HL-60 (cell line): Measurements from ENCODE around the gene LAMC3.

Experiments used
- DNase-seq, 2 experiments: peaks; one replicate each; pipeline ENCODE4 v3.0.0-alpha.2; 2010 to 2020; ENCODE audit warnings: low read depth in 1 of 2, low spot score in 1 of 2
- H3K27ac ChIP-seq: fragments of 250-450 bp; sonication (Bioruptor Pico); replicated peaks from 2 replicates; pipeline ENCODE4 v1.5.1; 2020; ENCODE audit warnings: mild to moderate bottlenecking, moderate library complexity
- H3K27me3 ChIP-seq: fragments of 250-450 bp; sonication (Bioruptor Pico); 2 replicates; pipeline ENCODE4 v1.5.1; 2021; ENCODE audit warnings: mild to moderate bottlenecking, moderate library complexity; ENCODE audit not compliant: insufficient read depth, poor library complexity, severe bottlenecking
- H3K4me3 ChIP-seq: replicated peaks from 2 replicates; pipeline ENCODE4 v1.5.1; 2011; ENCODE audit warnings: mild to moderate bottlenecking, control low read depth, low read length; ENCODE audit not compliant: insufficient read depth
- GABPA ChIP-seq: IDR thresholded peaks from 2 replicates; pipeline ENCODE4 v1.6.1; 2012; ENCODE audit warnings: low read depth
- POLR2AphosphoS5 ChIP-seq: IDR thresholded peaks from 2 replicates; pipeline ENCODE4 v1.6.1; 2012; ENCODE audit warnings: low read depth
- SPI1 ChIP-seq: IDR thresholded peaks from 2 replicates; pipeline ENCODE4 v1.6.1; 2012; ENCODE audit warnings: low read depth, mild to moderate bottlenecking, borderline replicate concordance
- TF ChIP-seq, protein P1 (sequence below): IDR thresholded peaks from one replicate; pipeline ENCODE4 v1.5.1; 2011; ENCODE audit warnings: low read length, control low read depth, inconsistent platforms; ENCODE audit not compliant: insufficient read depth
- TF ChIP-seq, protein P2 (sequence below): IDR thresholded peaks from 2 replicates; pipeline ENCODE4 v1.6.1; 2012; ENCODE audit warnings: low read depth; ENCODE audit not compliant: insufficient replicate concordance

The LAMC3 gene

DNA sequence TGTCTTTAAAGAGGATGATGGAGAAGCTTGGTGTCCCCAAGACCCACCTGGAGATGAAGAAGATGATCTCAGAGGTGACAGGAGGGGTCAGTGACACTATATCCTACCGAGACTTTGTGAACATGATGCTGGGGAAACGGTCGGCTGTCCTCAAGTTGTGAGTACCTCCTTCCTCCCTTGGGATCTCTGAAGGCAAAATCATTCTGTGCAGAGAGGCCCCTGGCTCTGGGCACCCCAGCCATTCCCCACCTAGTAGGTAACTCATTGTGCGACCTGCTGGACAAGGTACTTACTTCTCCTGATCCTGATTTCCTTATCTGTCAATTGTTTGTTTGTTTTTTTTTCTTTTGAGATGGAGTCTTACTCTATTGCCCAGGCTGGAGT lies 108.8 kb downstream of the LAMC3 start:
- no peak for TF ChIP-seq POLR2AphosphoS5
- TF ChIP-seq SPI1 = no peak
- no peak for TF ChIP-seq GABPA
- TF ChIP-seq, protein P1, sequence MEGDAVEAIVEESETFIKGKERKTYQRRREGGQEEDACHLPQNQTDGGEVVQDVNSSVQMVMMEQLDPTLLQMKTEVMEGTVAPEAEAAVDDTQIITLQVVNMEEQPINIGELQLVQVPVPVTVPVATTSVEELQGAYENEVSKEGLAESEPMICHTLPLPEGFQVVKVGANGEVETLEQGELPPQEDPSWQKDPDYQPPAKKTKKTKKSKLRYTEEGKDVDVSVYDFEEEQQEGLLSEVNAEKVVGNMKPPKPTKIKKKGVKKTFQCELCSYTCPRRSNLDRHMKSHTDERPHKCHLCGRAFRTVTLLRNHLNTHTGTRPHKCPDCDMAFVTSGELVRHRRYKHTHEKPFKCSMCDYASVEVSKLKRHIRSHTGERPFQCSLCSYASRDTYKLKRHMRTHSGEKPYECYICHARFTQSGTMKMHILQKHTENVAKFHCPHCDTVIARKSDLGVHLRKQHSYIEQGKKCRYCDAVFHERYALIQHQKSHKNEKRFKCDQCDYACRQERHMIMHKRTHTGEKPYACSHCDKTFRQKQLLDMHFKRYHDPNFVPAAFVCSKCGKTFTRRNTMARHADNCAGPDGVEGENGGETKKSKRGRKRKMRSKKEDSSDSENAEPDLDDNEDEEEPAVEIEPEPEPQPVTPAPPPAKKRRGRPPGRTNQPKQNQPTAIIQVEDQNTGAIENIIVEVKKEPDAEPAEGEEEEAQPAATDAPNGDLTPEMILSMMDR = no peak
- TF ChIP-seq, protein P2, sequence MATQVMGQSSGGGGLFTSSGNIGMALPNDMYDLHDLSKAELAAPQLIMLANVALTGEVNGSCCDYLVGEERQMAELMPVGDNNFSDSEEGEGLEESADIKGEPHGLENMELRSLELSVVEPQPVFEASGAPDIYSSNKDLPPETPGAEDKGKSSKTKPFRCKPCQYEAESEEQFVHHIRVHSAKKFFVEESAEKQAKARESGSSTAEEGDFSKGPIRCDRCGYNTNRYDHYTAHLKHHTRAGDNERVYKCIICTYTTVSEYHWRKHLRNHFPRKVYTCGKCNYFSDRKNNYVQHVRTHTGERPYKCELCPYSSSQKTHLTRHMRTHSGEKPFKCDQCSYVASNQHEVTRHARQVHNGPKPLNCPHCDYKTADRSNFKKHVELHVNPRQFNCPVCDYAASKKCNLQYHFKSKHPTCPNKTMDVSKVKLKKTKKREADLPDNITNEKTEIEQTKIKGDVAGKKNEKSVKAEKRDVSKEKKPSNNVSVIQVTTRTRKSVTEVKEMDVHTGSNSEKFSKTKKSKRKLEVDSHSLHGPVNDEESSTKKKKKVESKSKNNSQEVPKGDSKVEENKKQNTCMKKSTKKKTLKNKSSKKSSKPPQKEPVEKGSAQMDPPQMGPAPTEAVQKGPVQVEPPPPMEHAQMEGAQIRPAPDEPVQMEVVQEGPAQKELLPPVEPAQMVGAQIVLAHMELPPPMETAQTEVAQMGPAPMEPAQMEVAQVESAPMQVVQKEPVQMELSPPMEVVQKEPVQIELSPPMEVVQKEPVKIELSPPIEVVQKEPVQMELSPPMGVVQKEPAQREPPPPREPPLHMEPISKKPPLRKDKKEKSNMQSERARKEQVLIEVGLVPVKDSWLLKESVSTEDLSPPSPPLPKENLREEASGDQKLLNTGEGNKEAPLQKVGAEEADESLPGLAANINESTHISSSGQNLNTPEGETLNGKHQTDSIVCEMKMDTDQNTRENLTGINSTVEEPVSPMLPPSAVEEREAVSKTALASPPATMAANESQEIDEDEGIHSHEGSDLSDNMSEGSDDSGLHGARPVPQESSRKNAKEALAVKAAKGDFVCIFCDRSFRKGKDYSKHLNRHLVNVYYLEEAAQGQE = no peak
- no peak overlapping the region for H3K4me3 ChIP-seq
- DNase-seq = no peak
- peaks cover 8% of the 10 kb centered on the region for H3K27me3 ChIP-seq
- H3K27ac ChIP-seq = no peak overlapping the region

DNA sequence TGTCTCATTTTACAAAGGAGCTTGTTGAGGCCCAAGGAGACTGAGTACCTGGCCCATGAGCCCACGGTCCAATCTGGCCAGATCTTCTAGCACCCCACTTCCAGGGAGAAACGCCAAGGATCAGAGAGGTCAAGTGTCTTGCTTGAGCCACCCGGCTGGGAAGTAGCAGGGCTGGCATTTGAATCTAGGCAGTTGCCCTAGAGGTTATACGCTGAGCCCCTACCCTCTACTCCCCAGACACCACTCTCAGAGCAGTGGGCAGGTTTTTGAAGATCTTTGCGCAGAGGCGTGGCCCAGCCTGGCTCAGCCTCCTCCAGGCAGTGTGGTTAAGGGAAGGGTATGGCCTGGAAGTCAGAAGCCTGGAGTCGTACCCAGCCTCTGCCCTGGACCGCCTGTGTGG lies 110.6 kb downstream of the LAMC3 start:
- no peak for DNase-seq
- no peak overlapping the region for H3K27ac ChIP-seq
- TF ChIP-seq, protein P1 = no peak
- no peak for TF ChIP-seq GABPA
- TF ChIP-seq, protein P2 = no peak
- no peak for TF ChIP-seq POLR2AphosphoS5
- TF ChIP-seq SPI1 = no peak

DNA sequence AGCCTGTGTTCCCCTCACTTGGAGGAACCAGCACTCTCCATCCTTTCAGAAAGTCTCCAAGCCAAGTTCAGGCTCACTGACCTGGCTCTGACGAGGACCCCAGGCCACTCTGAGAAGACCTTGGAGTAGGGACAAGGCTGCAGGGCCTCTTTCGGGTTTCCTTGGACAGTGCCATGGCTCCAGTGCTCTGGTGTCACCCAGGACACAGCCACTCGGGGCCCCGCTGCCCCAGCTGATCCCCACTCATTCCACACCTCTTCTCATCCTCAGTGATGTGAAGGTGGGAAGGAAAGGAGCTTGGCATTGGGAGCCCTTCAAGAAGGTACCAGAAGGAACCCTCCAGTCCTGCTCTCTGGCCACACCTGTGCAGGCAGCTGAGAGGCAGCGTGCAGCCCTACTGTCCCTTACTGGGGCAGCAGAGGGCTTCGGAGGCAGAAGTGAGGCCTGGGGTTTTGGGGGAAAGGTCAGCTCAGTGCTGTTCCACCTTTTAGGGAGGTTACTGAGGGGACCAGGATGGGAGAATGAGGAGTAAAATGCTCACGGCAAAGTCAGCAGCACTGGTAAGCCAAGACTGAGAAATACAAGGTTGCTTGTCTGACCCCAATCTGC lies 111.8 kb downstream of the LAMC3 start:
- DNase-seq = no peak
- peaks cover 8% of the 10 kb centered on the region for H3K27me3 ChIP-seq
- H3K4me3 ChIP-seq = no peak overlapping the region
- no peak overlapping the region for H3K27ac ChIP-seq
- TF ChIP-seq GABPA (no peak), POLR2AphosphoS5 (no peak), SPI1 (no peak)
- TF ChIP-seq, protein P2 = no peak
- TF ChIP-seq, protein P1 = no peak

More for the DNA sequence above, 110.6 kb downstream of the LAMC3 start:
- peaks cover 8% of the 10 kb centered on the region for H3K27me3 ChIP-seq
- H3K4me3 ChIP-seq = no peak overlapping the region
